H4 (cell line): ENCODE data around the gene MYO19. TPM values are rescaled to one million over a fixed set of nuclear protein-coding genes. Genes with fewer than 3 reads are reported as not detected.
"Not testable (repeated sequence)": the region's sequence is repeated elsewhere in the genome, so short reads cannot be mapped to it uniquely, and the experiment has no call there.

Experiments used
- DNase-seq: peaks from one replicate; pipeline ENCODE4 v3.0.0-alpha.2; 2015; ENCODE audit warnings: low spot score
- total RNA-seq: library from RNA; depleted of rRNA; stranded (reverse); fragments of >200 nt; shearing (Covaris generic); gene quantifications from 2 replicates; pipeline ENCODE4 v1.2.3, GENCODE V29; 2014

The MYO19 gene
- total RNA-seq, 1 experiment from 2014 or later: 42.7 TPM

DNA sequence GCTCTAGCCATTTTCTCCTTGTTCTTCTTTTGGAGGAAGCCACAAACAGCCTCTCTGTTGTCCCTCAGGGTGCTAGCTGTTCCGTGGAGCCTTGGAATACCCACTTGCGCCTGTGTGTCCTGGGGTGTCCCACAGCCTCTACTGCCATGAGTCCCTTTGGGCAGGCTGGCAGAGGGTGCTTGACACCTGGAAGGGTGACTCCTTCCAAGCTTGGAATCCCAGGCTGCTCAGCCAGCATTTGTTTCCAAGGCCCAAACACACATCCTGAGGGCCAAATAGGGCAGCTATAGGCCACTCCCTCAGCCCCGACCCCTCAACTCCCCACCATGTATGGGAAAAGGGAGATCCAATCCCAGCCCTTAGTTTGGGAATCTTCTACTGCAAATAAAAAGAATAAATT, 33.3 kb downstream of the MYO19 start:
- no peak for DNase-seq

DNA sequence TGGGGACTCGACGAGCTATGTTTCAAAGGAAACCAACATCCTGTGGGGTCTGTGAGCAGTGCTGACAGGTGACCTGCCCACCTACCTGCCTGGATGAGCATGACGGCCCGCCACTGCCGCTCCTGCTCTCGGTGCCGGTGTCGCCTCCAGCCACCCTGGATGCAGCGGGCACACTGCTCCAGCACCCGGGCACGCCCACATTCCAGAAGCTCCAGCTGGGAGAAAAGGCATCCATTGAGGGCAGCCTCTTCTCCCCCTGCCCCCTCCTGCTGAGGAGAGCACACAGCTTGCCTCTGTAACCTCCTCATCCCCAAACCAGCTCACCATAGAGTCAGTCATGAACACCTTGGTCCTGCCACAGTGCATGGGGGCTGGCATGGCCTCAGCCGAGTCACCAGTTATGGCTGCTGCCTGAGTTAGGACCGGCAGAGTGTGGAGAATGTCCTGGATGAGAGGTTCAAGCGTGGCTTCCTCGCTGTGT, 33.9 kb downstream of the MYO19 start:
- no peak for DNase-seq

DNA sequence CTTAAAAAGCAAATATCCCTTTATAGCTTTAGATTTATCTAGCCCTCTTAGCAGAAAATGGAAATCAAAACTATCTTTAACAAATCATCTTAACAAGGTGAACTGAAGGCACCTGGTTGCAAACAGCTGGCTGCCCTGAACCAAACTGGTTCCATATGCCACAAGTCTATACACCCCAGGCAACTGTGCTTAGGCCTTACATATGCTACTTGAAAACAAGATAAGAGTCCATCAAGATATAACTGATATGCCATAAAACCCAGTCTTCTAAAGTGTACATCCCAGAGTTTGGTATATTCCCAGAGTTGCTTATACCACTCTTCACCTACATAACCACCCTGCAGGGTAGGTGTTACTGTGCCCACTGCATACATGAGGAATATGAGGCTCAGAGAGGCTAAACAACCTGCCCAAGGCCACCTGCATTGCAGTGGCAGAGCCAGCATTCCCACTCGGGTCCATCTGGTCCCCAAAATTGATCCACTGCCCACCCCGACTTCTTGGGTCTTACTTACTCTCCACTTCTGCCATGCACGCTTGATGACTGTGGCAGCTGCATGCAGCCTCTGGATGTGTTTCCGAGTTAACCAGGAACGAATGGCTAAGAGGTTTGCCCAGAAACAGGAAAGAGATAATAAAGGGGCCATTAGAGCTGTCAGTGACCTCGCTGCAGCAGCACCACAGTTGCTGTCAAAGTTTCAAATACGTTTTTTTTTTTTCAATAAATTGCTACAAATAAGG, 35.9 kb downstream of the MYO19 start:
- no peak for DNase-seq

DNA sequence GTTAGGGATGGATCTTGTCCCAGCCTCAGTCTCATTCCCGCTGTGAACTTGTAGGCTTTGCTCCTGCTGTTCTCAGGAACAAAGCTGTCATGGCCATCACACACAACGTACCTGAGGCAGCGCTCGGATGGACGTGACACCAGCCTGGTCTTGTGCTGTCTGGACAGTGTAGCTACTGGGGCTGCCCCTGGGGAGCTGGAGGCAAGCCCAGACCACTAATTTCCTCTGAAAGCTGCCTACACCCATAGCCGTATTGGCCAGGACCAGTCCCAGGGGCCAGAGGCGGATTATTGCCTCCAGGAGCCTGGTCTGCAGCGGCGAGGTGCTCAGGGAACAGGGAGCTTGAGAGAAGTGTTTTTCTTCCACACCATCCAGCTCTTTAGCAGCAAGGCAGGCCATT, 36.5 kb downstream of the MYO19 start:
- no peak for DNase-seq

DNA sequence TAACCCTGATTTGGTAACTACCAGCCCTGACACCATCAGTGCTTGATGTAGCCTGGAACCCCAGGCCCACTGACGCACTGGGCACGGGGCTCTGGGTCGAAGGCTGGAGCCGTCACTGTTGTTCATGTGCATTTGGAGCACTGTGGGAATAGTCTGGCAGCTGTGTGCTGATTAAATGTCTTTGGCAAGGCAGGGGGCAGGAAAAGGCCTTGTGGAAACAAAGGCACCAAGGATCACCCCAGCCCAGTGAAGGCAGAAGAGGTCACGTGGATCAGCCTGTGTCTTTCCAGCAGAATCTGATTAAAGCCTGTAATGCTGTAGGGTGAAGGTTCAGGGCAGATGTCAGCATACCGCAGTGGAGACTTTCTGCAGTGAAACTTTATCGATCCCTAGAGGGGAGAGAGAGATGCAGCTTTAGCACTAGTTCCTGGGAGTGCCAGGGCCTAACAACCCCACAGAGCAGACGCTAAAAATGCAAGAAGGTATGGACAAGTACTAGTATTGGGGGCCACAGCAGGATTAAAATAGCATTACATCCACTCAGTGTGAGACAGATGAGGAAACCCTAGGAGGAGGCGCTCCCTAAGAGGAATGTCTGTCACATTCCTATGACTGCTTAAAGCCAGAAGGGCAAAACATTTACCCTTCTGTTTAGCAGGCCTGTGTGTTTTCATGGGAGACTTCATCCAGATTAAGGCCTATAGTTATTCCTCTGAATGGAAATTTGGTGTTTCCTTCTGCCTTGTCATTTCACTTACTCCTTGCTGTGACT, 38.5 kb downstream of the MYO19 start:
- no peak for DNase-seq

DNA sequence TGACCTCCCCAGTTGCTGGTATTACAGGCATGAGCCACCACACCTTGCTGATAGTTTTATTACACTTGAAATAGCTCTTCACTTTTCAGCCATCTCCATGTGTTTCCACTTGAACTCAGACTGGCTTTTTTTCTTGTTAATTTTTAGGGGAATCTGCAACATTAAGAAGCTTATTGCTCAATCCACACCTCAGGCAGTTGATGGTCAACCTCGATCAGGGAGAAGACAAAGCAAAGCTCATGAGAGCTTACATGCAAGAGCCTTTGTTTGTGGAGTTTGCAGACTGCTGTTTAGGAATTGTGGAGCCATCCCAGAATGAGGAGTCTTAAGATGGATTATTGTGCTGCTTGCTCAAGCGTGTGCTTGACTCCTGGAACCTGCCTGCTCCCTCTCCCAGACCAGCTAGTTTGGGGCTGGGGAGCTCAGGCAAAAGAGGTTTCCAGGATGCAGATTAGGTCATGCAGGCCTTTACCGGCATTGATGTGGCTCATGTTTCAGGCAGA, 39.5 kb downstream of the MYO19 start:
- DNase-seq: no peak

DNA sequence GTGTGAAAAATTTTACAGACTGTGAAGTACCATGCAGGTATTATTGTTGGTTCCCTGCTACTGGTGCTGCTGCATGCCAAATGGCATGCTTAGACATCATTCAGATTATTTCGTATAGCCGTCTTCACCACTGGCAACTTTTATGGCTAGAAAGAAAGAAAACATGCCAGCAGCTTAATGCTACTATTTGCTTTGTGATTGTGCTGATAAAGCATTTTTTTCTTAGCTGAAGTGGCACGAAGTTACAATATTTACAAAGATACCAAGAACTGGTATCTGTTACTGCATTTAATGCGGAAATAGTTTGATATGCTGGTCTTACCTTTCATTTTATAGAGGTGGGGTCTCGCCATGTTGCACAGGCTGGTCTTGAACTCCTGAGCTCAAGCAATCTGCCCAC, 40.0 kb downstream of the MYO19 start:
- no peak for DNase-seq

DNA sequence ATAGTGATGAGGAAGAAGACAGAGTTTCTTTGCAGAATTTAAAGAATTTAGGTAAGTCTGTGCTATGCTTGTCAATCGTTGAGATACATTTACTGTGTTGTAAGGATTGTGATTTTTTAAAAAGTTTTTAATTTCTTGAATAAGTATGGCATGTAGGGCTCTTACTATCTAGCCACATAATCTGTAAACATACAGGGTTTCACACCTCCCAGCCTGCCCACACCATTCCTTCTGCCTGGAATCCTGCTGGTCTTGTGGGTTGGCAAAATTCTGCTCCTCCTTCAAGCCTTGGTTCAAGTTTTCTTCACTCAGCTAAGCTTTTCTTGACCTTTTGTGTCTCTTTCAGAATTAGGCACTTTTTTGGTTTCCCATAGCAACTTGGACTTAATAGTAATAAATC, 40.7 kb downstream of the MYO19 start:
- no peak for DNase-seq

DNA sequence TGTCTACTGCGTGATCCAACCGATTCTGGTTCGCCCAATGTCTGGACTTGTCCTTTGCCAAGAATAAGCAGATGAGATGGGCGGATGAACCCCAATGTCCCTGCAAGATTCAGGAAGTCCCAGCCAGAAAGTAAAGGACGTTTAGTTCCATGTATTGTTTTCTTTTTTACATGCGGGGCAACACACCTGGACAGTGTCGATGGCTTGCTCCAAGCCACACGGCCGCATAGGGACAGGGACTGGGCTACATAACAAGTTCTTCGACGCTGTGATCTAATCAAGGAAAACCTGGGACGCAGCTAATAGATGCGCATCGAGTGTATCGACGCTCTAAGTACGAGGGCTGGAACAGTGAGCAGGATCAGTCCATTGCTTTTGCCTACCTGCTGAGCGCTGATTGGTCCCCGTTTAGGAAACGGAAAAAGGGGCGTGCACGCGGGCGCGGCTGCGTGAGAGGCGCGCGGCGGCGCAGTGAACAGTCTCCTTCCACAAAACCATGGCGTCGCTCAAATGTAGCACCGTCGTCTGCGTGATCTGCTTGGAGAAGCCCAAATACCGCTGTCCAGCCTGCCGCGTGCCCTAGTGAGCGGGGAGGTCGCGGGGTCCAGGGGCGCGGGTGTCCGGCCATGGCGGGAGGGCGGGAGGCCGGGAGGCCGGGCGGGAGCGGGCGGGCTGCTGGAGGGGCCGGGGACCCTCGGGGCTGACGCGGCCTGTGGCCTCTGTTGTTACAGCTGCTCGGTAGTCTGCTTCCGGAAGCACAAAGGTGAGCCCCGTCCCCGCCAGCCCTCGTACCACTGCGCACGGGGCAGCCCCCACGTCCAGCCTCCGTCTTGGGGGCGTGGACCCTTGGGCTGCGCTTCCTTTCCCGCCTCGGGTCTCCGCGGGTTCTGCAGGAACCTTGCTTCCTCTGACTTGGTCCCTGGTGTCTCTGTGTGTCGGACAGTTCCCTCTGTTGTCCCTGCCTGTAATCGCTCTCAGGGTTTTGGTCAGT, 48.2 kb downstream of the MYO19 start, which contains the start of gene ZNHIT3:
TSS of gene ZNHIT3 (plus strand) at position 478 of the 991 bp plus-strand sequence. CDS start at position 497, 19 bp downstream.
- DNase-seq: peak; percentile 94

DNA sequence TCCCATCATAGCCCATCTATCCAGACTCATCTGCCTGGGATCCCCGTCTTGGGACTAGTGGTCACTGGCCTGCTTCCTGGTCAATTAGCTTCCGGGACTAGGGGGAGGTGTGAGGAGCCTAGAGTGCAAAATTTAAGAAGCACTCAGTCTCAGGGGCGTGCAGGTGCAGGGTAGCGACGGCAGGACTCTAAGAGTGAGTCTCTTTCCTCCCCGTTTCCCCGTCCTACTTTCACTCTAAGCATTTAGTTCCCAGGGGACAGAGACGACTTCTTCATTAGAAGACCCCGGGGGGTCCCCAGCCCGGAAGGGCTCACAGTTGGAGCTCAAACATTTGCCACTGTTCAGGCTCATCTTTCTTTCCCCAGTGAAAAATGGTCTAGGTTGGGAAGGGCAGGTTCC, 48.9 kb downstream of the MYO19 start:
- no peak for DNase-seq

DNA sequence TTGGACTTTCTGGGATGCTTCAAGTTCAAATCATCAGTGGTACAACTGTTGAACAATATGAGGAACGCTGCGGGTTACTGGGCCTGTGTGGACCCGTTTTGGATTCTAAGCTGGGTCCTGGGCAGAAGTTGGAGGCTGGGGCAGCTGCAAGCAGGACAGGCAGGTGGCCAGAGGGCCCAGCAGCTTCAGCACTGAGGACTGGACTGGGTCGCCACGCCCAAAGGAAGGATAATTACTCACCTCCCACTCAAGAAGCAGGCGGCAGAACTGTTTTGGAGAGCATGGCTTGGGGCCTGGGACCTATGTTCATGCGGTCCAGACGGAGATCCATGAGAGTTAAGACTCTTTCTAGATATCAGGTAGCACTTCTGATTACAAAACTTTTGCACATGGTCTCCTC, 49.6 kb downstream of the MYO19 start:
- no peak for DNase-seq

DNA sequence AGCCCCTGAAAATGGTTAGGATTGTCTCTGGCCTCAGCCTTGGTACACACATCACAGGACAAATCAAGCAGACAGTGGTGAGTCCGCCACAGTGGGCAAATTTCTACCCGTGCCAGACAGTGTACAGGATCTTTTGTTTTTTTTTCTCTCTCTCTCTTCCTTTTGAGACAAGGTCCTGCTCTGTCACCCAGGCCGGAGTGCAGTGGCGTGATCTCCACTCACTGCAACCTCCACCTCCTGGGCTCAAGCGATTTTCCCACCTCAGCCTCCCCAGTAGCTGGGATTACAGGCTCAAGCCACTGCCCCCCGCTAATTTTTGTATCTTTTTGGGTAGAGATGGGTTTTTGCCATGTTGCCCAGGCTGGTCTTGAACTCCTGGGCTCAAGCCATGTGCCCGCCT, 50.6 kb downstream of the MYO19 start:
- not testable (repeated sequence) for DNase-seq

DNA sequence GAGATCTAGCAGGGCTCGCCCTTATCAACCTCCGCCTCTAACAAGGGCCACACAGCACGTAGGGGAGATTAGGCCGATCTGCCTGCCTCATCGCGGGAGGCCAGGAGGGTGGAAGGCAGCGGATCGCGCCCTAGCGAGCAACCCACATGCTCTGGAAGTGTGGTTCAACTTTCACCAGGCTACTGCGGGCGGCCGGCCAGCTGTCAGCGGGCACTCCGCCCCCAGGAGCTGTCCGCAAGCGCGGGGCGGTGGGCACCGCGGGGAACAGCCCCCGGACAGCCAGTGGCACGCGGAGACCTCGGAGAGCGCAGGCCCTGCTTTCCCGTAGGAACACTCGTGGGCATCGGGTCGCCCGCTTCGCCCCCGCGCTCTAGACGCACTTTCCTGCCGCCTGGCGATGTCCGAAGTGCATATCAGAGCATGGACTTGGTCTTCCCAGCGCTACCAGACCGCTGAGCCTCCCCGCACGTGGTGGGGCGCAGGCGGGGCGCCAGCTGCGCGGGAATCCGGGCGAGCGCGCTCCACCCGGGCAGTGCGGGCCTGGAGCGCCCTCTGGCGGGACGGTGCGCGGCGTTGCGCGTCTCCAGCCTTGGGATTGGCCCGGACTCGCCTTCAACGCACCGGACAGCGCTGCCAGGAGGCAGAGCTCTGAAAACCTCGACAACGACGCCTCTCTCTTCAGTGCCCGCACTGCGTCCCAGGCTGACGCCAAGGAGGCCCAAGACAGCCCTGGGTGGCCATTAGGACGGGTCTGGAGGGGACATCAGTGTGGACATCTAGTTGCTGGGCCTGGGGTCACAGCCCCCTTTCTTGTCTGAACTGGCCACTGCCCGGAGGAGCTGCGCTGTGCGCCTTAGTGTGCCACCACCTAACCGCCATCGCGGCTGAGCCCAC, 51.8 kb downstream of the MYO19 start:
- peak; percentile 56 for DNase-seq

DNA sequence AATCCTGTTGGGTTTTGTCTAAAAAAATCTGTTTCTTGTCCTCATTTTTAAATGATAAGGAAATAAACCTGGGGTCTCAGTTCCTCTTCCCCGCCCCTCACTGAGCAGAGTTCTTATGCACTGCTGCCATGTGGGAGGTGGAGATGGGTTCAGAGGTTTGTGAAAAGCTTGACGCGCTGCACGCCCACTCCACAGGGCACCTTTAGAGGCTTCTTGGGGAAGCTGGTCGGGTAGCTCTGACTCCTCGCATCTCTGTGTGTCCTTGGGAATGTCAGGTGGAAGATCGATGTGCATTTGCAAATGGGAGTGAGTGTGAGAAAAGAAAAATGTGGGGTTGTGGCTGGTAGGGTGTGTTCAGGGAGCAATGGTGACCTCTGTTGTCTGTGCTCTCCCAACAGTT, 52.8 kb downstream of the MYO19 start:
- DNase-seq: no peak

DNA sequence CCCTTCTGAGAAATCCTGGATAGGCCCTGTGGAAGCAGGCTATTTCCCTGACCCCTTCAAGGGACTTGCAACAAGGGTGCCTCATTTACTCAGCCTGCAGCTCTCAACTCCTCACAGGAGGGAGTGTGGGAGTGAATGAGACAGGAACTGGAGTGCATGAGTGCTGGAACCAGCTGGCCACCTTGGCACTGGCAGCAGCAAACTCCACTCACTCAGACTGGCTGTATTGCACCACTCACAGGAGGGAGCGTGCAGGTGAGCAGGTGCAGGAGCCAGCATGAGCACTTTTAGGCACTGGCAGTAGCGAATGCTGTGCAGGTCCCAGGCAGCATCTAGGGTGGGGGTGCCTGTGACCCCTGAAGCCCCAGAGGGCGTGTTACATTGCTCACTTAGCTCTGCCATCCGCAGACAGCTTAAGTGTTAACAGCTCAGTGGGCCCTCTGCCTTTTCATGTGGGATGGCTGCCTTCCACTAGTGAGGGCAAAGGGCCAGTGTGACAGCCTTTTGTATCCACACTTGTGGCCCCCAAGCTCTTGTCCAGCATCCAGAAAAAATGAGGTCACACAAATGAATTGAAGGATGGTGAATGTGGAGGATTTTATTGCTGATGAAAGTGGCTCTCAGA, 59.2 kb downstream of the MYO19 start:
- no peak for DNase-seq

DNA sequence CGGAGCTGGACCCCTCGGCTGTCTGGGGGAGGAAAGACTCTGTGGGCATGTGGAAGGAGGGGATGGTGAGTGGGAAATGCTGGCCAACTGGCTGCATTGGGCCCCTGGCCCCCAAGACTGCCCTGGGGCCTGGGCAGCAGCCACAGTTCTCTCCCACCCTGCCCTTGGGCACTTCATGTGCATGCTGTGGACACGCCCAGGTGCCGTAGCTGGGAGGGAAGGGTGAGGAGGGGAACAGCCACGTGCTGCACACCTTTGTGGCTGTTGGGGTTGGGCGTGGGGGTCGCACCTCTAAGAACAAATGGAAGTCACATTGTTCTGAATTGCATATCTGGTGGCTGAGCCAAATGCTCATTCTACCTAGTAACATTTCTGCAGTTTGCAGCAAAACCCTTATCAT, 60.1 kb downstream of the MYO19 start:
- no peak for DNase-seq

DNA sequence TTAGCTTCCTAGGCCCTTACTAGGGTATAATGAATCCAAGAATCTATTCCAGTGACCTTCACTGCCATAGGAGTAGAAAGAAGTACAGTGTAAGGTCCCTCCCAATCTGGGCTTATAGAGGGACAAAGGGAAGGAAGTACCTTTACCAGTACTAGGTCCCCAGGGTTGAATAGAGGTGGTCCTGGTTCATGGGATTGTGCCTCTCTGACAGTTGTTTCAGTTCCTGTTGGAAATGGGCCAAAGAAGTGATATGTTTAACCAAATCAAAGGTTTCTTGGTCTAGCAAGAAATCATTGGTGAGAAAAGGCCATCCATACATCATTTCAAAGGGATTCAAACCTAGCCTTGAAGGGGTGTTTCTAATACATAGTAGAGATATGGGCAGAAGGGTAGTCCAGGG, 64.2 kb downstream of the MYO19 start:
- peak; percentile 2 for DNase-seq

DNA sequence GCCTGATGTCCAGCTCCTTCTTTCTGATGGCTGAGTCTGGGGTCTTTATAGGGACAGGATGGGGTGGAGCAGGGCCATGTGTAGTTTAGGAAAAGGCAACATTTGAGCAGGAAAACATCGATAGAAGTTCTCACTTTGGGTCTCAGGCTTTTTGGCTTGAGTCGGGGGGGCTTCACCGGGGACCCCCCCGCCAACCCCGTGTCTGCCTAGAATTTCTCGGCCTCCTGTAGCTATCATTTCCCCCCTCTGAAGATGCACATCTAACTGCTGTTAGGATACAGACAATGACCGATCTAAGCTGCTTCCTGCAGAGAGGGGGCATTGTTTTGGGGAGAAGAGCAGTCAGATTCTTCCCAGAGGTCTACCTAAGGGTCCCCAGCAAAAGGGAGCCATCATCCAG, 64.9 kb downstream of the MYO19 start:
- peak; percentile 0 for DNase-seq

DNA sequence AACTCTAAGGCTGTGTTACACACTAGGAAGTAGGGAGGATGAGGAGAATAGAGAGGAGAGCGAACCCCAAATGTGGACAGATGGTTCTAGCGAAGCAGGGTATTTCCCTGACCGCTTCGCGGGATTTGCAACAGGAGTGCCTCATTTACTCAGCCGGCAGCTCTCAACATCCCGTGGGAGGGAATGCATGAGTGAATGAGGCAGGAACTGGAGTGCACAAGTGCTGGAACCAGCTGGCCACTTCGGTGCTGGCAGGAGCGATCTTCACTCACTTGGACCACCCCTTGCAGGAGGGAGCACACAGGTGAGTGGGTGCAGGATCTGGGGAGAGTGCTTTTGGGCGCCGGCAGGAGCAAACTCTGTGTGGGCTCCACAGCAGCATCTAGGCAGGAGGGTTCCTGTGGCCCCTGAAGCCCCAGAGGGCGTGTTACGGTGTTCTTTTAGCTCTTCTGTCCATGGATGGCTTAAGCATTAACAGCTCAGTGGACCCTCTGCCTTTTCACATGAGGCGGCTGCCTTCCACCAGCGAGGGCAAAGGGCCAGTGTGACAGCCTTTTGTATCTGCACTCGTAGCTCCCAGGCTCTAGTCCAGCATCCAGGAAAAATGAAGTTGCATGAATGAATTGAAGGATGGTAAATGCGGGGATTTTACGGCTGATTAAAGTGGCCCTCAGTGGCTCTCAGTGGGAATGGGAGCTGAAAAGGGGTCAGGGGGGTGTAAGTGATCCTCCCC, 65.6 kb downstream of the MYO19 start:
- peak; percentile 4 for DNase-seq

DNA sequence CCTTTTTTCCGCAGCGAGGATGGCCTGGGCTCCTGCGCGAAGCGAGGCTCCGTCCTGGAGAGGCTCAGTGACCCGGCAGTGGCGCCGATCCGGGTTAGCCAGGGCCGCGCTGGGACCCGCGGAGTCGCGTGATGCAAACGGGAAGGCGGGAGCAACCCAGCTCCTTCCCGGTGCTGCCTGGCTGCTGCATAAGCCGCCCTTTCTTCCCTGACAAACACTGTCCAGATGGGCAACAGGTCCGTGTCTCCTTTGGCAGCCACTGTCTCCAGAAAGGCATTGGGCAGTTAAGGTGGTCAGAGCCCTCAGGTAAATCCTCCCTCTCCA, 69.9 kb downstream of the MYO19 start:
- no peak for DNase-seq
